HUES48 (cell line): Measurements from ENCODE around the gene SUSD1.

Source experiments
- H3K27ac ChIP-seq: one replicate; pipeline ENCODE4 v1.7.0; 2013; ENCODE audit warnings: low read depth, low read length, inconsistent platforms
- H3K27me3 ChIP-seq: 2 replicates; pipeline ENCODE4 v1.6.1; 2013; ENCODE audit warnings: mild to moderate bottlenecking, low read length; ENCODE audit not compliant: control insufficient read depth, insufficient read depth
- H3K36me3 ChIP-seq: 2 replicates; pipeline ENCODE4 v1.6.1; 2013; ENCODE audit warnings: low read length; ENCODE audit not compliant: control insufficient read depth, insufficient read depth
- H3K4me1 ChIP-seq: 2 replicates; pipeline ENCODE4 v1.6.1; 2013; ENCODE audit warnings: mild to moderate bottlenecking, low read length; ENCODE audit not compliant: control insufficient read depth, insufficient read depth
- H3K4me3 ChIP-seq: 2 replicates; pipeline ENCODE4 v1.5.1; 2013; ENCODE audit warnings: mild to moderate bottlenecking, low read depth, low read length
- H3K9ac ChIP-seq: 2 replicates; pipeline ENCODE4 v1.6.1; 2013; ENCODE audit warnings: mild to moderate bottlenecking, low read depth, low read length, moderate library complexity
- H3K9me3 ChIP-seq: 2 replicates; pipeline ENCODE4 v1.6.1; 2013; ENCODE audit warnings: low read length; ENCODE audit not compliant: control insufficient read depth, insufficient read depth

Gene SUSD1

DNA sequence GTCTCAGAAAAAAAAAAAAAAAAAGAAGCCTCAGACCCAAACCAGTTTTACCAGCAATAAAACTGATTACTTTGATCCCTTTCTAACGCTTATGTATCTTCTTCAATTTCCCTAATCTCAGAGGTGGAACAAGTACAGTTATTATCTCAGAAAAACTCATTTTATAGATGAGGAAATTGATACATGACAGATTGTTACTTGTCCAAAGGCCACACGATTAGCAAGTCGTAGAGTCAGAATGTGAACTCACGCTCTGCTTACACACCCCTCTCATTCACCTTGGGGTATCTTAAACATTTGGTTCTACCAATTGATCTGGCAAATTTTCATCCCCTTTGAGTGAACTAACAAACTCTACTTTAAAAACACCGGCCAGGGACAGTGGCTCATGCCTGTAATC is 110.2 kb downstream of the SUSD1 start:
- no peak overlapping the region for H3K9ac ChIP-seq
- H3K9me3 ChIP-seq, result no peaks in the 10 kb centered on the region
- H3K4me1 ChIP-seq, result peaks cover 22% of the 10 kb centered on the region
- H3K27ac ChIP-seq, result no peak overlapping the region
- H3K27me3 ChIP-seq, result no peaks in the 10 kb centered on the region
- H3K36me3 ChIP-seq, result no peaks in the 10 kb centered on the region
- H3K4me3 ChIP-seq, result no peak overlapping the region

- H3K27ac ChIP-seq, result no peak overlapping the region
- peaks cover 22% of the 10 kb centered on the region for H3K4me1 ChIP-seq
- H3K9ac ChIP-seq, result no peak overlapping the region
- no peaks in the 10 kb centered on the region for H3K27me3 ChIP-seq
- H3K9me3 ChIP-seq, result no peaks in the 10 kb centered on the region
- no peaks in the 10 kb centered on the region for H3K36me3 ChIP-seq
- H3K4me3 ChIP-seq, result no peak overlapping the region
Measured at GRCh38 chr9:112063586-112063985, 111.5 kb downstream of the SUSD1 start.

- Histone ChIP-seq H3K27me3 (no peaks in the 10 kb centered on the region), H3K9me3 (no peaks in the 10 kb centered on the region), H3K36me3 (no peaks in the 10 kb centered on the region), H3K4me3 (no peak overlapping the region), H3K27ac (no peak overlapping the region), H3K4me1 (peaks cover 22% of the 10 kb centered on the region), H3K9ac (no peak overlapping the region)
Measured at GRCh38 chr9:112063151-112063550, 111.9 kb downstream of the SUSD1 start.

DNA sequence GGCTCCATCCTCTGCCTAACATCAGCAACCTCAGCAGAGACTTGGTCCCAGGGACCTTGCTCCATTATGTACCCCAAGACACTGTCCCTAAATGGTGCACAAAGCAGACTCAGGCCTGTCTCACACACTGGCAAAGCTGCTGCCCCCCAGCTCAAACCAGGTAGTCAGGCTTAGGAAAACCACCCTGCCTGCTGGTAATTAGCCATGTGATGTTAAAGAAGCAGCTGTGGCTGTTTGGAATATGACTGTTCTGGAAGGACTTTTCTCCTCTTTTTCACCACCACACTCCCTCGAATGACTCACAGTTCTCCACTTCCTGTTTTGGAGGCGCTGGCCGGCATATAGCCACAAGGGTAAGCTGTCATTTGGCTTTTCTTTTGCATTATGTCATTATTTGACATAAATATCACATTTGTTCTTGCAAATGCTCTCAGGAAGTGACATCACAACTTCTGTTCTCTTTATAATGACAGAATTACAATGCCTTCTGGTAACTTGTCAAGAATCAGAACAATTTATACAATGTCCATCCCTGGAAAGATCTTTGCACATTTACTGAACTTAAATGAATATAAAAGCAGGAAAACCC is 113.9 kb downstream of the SUSD1 start:
- Histone ChIP-seq H3K27ac (peak overlapping the region; percentile 56), H3K27me3 (no peaks in the 10 kb centered on the region), H3K36me3 (no peaks in the 10 kb centered on the region), H3K4me3 (no peak overlapping the region), H3K9ac (no peak overlapping the region), H3K9me3 (no peaks in the 10 kb centered on the region), H3K4me1 (peaks cover 18% of the 10 kb centered on the region)

DNA sequence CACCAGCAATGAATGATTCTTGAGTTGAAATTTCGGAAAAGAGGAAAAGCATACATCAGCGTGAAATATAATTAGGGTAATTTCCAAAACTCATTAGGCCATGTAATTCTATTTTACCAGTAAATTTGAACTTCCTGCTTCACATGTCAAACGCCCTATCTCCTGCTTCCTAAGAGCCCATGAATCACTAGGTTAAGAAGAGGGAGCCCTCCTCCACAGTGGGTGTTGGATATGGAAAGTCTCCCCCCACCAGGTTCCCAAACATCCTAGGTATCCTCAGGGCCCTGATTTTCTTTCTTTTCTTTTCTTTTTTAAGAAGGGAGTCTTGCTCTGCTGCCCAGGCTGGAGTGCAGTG is 115.2 kb downstream of the SUSD1 start:
- no peak overlapping the region for H3K27ac ChIP-seq
- no peaks in the 10 kb centered on the region for H3K36me3 ChIP-seq
- no peak overlapping the region for H3K4me3 ChIP-seq
- no peaks in the 10 kb centered on the region for H3K27me3 ChIP-seq
- H3K9ac ChIP-seq, result no peak overlapping the region
- H3K9me3 ChIP-seq, result no peaks in the 10 kb centered on the region
- H3K4me1 ChIP-seq, result peaks cover 8% of the 10 kb centered on the region; the same call in 1 of the 2 replicates

- Histone ChIP-seq H3K27ac (no peak overlapping the region), H3K4me3 (no peak overlapping the region), H3K27me3 (no peaks in the 10 kb centered on the region), H3K9me3 (no peaks in the 10 kb centered on the region), H3K36me3 (no peaks in the 10 kb centered on the region), H3K9ac (no peak overlapping the region), H3K4me1 (peaks cover 8% of the 10 kb centered on the region; the same call in 1 of the 2 replicates)
Measured at GRCh38 chr9:112059145-112059965, 115.7 kb downstream of the SUSD1 start.

GRCh38 chr9:112056996-112057395 is 118.1 kb downstream of the SUSD1 start:
- H3K4me1 ChIP-seq, result peaks cover 8% of the 10 kb centered on the region; the same call in 1 of the 2 replicates
- no peaks in the 10 kb centered on the region for H3K9me3 ChIP-seq

GRCh38 chr9:112054916-112055315 is 120.2 kb downstream of the SUSD1 start:
- Histone ChIP-seq H3K36me3 (no peaks in the 10 kb centered on the region), H3K9ac (no peak overlapping the region), H3K9me3 (no peaks in the 10 kb centered on the region), H3K27me3 (no peaks in the 10 kb centered on the region), H3K4me1 (no peaks in the 10 kb centered on the region), H3K27ac (no peak overlapping the region), H3K4me3 (no peak overlapping the region)

More at GRCh38 chr9:112056996-112057395, 118.1 kb downstream of the SUSD1 start:
- Histone ChIP-seq H3K9ac (no peak overlapping the region), H3K27me3 (no peaks in the 10 kb centered on the region), H3K36me3 (no peaks in the 10 kb centered on the region), H3K27ac (no peak overlapping the region), H3K4me3 (no peak overlapping the region)

- Histone ChIP-seq H3K36me3 (no peaks in the 10 kb centered on the region), H3K9me3 (no peaks in the 10 kb centered on the region), H3K4me1 (no peaks in the 10 kb centered on the region), H3K4me3 (no peak overlapping the region), H3K9ac (no peak overlapping the region), H3K27ac (no peak overlapping the region), H3K27me3 (no peaks in the 10 kb centered on the region)
Measured at GRCh38 chr9:112051812-112052211, 123.3 kb downstream of the SUSD1 start.

- Histone ChIP-seq H3K9me3 (no peaks in the 10 kb centered on the region), H3K9ac (no peak overlapping the region), H3K4me1 (no peaks in the 10 kb centered on the region), H3K27me3 (no peaks in the 10 kb centered on the region), H3K36me3 (no peaks in the 10 kb centered on the region), H3K27ac (no peak overlapping the region), H3K4me3 (no peak overlapping the region)
Measured at GRCh38 chr9:112050544-112051475, 124.3 kb downstream of the SUSD1 start.
